Keratinocyte (primary cell): ENCODE results near the gene COL20A1.

Experiments
- CTCF ChIP-seq, 3 experiments: IDR thresholded peaks in 1 of 3; conservative IDR thresholded peaks in 1 of 3; optimal IDR thresholded peaks in 1 of 3; 2 replicates in 2 of 3; 3 replicates in 1 of 3; pipeline versions ENCODE3 to v1.5.1; 2011; ENCODE audit warnings: low read length in 3 of 3, mild to moderate bottlenecking in 3 of 3, moderate library complexity in 2 of 3, control low read depth in 1 of 3, inconsistent platforms in 1 of 3; ENCODE audit not compliant: insufficient read depth in 2 of 3; ENCODE audit errors: extremely low read depth in 1 of 3
- EZH2 ChIP-seq: IDR thresholded peaks from one replicate; pipeline ENCODE4 v1.6.1; 2012; ENCODE audit warnings: inconsistent platforms, mild to moderate bottlenecking, low read length, moderate library complexity

- TF ChIP-seq CTCF (optimal IDR thresholded peaks at IDR 0.05 in 1 of 3, IDR thresholded peaks at IDR 0.05 in 1 of 3, conservative IDR thresholded peaks at IDR 0.05 in 1 of 3; ENCODE audit: extremely low read depth in 1 of 3, insufficient read depth in 2 of 3, low read length in 3 of 3) = no peak
- no peak for TF ChIP-seq EZH2
These were observed 78.4 kb downstream of the COL20A1 start for GRCh38 chr20:63371291-63371865.
